Middle frontal gyrus (tissue), 1 donor: ENCODE results near the gene ATG7.

Source experiments
- DNase-seq: peaks from one replicate; pipeline ENCODE4 v3.0.0-alpha.2; 2015; ENCODE audit warnings: low spot score; ENCODE audit errors: extremely low spot score

Gene ATG7

GRCh38 chr3:11534011-11534792 is 262.0 kb downstream of the ATG7 start:
- no peak for DNase-seq

GRCh38 chr3:11534793-11535101 is 262.6 kb downstream of the ATG7 start:
- no peak for DNase-seq

GRCh38 chr3:11535243-11535960 is 263.2 kb downstream of the ATG7 start:
- DNase-seq = no peak

GRCh38 chr3:11536132-11536935 is 264.1 kb downstream of the ATG7 start:
- DNase-seq = no peak

- no peak for DNase-seq
Observed at GRCh38 chr3:11536936-11537612, 264.9 kb downstream of the ATG7 start.

GRCh38 chr3:11538581-11538980 is 266.4 kb downstream of the ATG7 start:
- DNase-seq = no peak

GRCh38 chr3:11539218-11539617 is 267.0 kb downstream of the ATG7 start:
- no peak for DNase-seq

GRCh38 chr3:11539677-11540076 is 267.5 kb downstream of the ATG7 start:
- DNase-seq = no peak

GRCh38 chr3:11541321-11542303 is 269.4 kb downstream of the ATG7 start:
- DNase-seq = no peak

- no peak for DNase-seq
Observed at GRCh38 chr3:11542551-11542950, 270.4 kb downstream of the ATG7 start.

GRCh38 chr3:11543141-11543947 is 271.1 kb downstream of the ATG7 start:
- no peak for DNase-seq

- no peak for DNase-seq
Observed at GRCh38 chr3:11543948-11544387, 271.8 kb downstream of the ATG7 start.

- no peak for DNase-seq
Observed at GRCh38 chr3:11544412-11545181, 272.4 kb downstream of the ATG7 start.

GRCh38 chr3:11545186-11545851 is 273.1 kb downstream of the ATG7 start:
- DNase-seq = no peak

- DNase-seq = no peak
Observed at GRCh38 chr3:11546657-11547302, 274.6 kb downstream of the ATG7 start.

- no peak for DNase-seq
Observed at GRCh38 chr3:11547498-11547897, 275.3 kb downstream of the ATG7 start.

- no peak for DNase-seq
Observed at GRCh38 chr3:11548721-11549131, 276.5 kb downstream of the ATG7 start.
